GM12892 (cell line): ENCODE data around the gene BBS10.

ENCODE experiments used
- POLR2A ChIP-seq: IDR thresholded peaks from 2 replicates; pipeline ENCODE4 v1.6.1; 2011; ENCODE audit warnings: low read depth, low read length, control low read depth
- POLR2AphosphoS5 ChIP-seq: IDR thresholded peaks from 2 replicates; pipeline ENCODE4 v1.6.1; 2011; ENCODE audit warnings: low read depth, low read length, control low read depth

DNA sequence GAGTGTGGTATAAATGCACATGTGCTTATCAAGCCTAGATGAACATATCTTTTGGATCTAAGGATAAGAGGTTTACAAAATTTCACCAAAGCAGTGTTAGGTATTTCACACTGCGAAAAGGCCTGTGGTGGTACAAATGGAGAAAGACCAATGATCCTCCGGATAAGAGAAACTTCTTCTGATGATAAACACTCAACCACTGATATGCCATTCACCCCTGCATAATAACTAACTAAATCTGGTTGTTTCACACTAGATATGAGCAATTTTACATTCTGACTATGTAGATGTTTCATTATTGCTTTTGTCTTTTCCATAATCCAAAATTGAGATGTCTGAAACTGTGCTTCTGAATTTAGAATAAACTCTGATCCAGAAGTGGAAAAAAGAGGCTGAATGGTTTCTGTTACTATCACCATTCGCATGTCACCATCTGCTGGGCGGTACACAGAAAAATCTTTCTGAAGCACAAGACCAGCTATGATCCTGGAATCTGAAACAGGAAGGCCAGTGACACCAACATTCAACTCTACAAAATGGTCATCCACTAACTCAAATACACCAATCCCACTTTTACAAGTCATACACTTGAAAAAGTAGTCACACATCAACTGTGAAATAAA, 1.3 kb downstream of the BBS10 start:
- TF ChIP-seq POLR2A (no peak), POLR2AphosphoS5 (no peak)
